GM12874 (cell line): ENCODE results near the gene BAIAP2L2.

Experiments
- TF ChIP-seq, protein P1 (sequence below): IDR thresholded peaks from 2 replicates; pipeline ENCODE4 v1.5.1; 2011; ENCODE audit warnings: low read depth, mild to moderate bottlenecking, control low read depth, low read length, moderate library complexity; ENCODE audit not compliant: insufficient read depth

BAIAP2L2 gene

DNA sequence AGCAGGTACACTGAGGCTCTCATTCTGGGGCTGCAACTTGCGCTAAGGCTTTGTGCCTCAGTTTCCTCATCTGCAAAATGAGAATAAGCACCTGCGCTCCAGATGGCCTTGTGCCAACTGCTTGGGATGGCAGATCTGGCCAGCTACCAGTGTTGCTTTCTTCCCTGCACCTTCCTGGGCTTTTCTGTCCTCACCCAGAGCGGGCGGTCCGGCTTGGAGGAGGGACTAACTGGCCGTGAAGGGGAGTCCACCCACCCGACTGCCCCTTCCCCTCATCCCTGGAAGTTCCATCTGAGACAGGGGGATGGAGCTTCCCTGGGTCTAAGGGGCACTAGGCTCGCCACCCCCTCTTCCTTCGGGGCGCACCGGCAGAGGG, 30.0 kb downstream of the BAIAP2L2 start:
- TF ChIP-seq, protein P1, sequence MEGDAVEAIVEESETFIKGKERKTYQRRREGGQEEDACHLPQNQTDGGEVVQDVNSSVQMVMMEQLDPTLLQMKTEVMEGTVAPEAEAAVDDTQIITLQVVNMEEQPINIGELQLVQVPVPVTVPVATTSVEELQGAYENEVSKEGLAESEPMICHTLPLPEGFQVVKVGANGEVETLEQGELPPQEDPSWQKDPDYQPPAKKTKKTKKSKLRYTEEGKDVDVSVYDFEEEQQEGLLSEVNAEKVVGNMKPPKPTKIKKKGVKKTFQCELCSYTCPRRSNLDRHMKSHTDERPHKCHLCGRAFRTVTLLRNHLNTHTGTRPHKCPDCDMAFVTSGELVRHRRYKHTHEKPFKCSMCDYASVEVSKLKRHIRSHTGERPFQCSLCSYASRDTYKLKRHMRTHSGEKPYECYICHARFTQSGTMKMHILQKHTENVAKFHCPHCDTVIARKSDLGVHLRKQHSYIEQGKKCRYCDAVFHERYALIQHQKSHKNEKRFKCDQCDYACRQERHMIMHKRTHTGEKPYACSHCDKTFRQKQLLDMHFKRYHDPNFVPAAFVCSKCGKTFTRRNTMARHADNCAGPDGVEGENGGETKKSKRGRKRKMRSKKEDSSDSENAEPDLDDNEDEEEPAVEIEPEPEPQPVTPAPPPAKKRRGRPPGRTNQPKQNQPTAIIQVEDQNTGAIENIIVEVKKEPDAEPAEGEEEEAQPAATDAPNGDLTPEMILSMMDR: no peak

DNA sequence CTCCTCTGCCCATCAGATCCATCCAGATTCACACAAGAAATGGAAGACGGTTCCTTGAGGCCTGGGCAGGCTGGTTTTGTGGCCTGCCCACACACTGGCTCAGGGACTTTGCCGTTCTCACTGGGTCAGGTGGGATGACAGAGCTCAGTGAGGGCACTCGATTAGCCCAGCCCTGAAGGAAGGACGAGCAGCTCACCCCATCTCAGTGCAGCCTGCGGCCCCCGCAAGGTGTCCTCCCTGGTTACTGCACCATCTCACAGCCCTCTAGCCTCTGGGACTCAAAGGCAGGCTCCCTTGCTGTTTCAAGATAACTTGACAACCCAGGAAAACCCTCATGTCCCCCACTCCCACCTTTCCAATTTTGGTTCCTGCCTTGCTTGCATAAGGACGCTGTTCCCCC, 30.7 kb downstream of the BAIAP2L2 start:
- TF ChIP-seq, protein P1: no peak

DNA sequence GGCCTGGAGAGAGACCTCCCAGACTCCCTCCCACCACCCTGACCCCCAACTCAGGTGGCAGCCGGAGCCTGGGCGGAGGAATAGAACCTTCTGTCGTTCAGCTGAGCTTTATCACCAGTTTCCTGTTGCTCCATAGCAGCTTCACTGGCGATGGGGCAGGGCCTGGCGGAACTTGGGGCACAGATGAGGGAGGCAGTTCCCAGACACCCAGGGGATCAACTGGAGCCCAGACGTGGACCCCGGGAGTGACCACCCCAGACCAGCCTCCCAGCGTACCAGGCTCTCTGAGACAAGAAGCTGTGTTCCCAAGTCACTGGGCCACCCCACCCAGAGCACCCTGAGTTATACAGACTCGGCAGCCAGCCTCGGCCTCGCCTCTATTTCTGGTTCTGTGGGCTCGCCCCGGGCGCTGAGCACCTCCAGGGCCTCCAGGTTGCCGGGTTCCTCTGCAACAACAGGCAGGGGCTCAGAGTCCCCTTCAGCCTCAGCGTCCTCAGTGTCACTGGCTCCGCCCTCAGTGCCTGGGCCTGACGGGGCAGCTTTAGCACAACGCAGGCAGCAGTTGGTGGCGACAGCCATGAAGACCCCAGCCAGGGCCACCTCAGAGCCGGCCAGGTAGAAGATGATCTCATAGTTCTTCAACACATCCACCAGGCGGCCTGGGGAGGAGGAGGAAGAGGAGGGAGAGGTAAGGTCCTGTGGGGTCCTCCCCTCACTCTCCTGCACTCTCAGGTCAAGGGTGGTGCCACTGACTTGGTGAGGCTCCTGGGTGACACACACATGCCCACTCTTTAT, 32.2 kb downstream of the BAIAP2L2 start:
- TF ChIP-seq, protein P1: no peak

DNA sequence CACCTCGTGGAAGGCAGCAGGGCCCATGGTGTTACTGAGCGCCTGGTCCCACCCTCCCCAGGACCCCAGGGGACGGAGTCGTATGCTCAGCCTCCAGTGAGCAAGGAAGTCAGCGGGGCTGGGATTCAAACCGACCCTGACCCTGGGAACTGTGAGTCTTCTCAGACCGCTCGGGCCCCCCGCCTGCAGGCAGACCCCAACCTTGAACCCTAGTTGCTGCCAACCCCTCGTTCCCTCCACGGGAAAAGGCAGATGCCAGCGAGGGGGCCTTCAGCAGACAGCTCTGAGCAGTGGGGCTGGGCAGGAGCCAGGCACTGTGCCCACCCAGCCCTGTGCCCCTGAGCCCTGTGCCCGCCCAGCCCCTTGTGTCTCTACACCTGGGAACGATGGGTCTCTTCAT, 32.9 kb downstream of the BAIAP2L2 start:
- TF ChIP-seq, protein P1: no peak

DNA sequence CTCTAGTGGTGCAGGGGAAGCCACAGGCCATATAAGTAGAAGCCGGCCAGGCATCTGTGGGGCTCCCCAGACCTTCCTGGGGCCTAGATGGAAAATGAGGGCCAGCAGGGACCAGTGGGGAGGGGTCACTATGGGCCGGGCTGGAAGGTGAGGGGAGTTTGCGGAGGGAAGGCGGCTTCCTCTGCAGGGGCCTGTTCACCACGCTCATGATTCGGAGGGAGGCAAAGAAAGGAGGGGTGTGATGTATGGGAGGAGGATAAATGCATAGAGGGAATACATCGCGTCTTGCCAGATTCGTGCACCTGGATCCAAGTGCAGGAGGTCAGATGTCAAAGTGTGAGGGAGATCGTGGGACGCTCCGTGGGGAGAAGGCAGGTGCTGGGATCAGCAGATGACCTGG, 33.4 kb downstream of the BAIAP2L2 start:
- TF ChIP-seq, protein P1: no peak

DNA sequence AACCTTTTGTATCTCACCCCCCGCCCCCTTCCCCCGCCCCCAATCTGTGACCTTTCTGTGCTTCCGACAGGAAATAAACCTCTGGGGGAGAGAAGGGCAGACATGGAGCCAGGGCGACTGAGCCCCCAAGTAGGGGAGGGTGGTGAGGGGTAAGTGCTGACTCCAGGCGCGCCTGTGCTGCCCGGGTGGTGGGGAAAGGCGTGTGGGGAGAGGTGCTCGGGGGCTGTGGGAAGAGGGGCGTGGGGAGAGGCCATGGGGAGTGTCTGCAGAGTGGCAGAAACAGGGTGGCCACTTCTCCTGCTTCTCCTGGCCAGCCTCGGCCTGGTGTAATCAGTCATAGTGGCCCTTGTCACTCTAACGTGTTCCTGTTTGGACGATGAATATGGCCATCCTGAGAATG, 34.5 kb downstream of the BAIAP2L2 start:
- TF ChIP-seq, protein P1: no peak

DNA sequence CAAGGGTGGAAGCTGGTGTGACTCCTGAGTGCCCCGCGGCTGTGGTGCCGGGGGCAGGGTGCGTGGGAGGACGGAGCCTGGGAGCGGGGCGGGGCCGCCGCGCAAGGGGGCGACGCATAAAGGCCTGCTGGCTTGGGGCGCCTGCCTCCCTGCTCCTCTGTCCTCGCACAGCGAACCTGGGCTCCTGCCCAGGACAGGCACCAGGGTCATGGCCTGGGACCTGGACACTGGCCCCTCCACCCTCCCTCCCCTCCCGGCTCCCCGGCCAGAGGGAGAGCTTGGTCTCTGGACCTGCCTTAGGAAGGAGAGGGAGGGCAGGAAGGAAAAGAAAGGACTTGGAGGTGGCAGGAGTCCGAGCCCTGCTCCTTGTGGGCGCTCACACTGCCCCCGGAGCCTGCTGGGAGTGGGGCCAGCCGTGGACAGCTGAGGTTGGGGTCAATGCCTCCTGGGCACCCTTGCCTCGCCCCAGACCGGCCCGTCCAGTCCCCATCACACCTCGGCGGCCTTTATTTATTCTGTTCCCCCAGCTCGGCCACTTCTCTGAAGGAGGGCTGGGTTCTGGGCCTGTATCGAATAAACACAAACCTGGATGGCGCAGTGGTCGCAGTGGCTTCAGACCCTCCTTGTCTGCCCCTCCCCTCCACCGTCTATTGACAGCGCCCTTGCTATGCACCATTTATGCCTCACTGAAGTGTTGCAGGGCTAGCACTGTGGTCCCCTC, 35.2 kb downstream of the BAIAP2L2 start:
- TF ChIP-seq, protein P1: no peak
